Measurements from ENCODE around the gene IL2RA. TPM values are rescaled to one million over a fixed set of nuclear protein-coding genes. Genes with fewer than 3 reads are reported as not detected.
A peak's percentile ranks its signal among the peaks of the same experiment; 100 is the strongest.

IL2RA gene
- total and polyA plus RNA-seq, 5 donors = 0.18 to 1.3 (median 0.76) TPM

DNA sequence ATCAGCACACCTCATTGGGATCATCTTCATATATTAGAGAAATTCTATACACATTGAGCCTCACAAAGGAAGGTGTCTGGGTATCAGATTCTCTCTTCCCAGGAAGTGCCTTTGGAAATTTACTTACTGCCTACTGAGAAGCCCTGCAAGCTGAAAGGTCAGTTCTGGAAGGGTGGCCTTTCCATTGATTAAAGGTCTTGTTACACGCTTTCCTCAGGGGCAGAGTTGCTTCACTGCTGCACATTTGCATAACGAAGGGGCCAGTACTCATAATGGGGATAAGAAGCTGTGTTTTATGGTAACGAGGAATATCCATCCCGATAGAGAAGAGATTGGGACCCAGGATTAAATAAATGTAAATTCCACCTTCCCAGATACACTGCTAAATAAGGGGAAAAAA, 65.5 kb downstream of the IL2RA start:
- Histone ChIP-seq H3K4me1 (ENCODE audit: control insufficient read depth, insufficient read depth, low read length) (no peaks in the 10 kb centered on the region), H3K27ac (ENCODE audit: low read length) (no peak overlapping the region), H3K4me3 (ENCODE audit: low read length) (no peak overlapping the region), H3K9me3 (ENCODE audit: control insufficient read depth, low read length) (no peaks in the 10 kb centered on the region), H3K27me3 (ENCODE audit: control insufficient read depth, insufficient read depth) (no peaks in the 10 kb centered on the region)
- intact Hi-C loops (cut with DNase I) = no loop called here
- ATAC-seq (no peak), DNase-seq (no peak)
- WGBS = 87% methylated on average over 4 of the region's 4 CpGs

GRCh38 chr10:5992398-5992797, 69.8 kb downstream of the IL2RA start:
- ATAC-seq = no peak
- DNase-seq = no peak
- Histone ChIP-seq H3K9me3 (ENCODE audit: control insufficient read depth, low read length) (peaks cover 2% of the 10 kb centered on the region), H3K27me3 (ENCODE audit: control insufficient read depth, insufficient read depth) (no peaks in the 10 kb centered on the region), H3K27ac (ENCODE audit: low read length) (no peak overlapping the region), H3K4me3 (ENCODE audit: low read length) (no peak overlapping the region), H3K4me1 (ENCODE audit: control insufficient read depth, insufficient read depth, low read length) (no peaks in the 10 kb centered on the region)
- 91% methylated on average over 1 of the region's 1 CpG for WGBS
- intact Hi-C loops (cut with DNase I) = no loop called here

GRCh38 chr10:5991708-5992107, 70.5 kb downstream of the IL2RA start:
- Histone ChIP-seq H3K27ac (ENCODE audit: low read length) (no peak overlapping the region), H3K27me3 (ENCODE audit: control insufficient read depth, insufficient read depth) (no peaks in the 10 kb centered on the region), H3K4me1 (ENCODE audit: control insufficient read depth, insufficient read depth, low read length) (no peaks in the 10 kb centered on the region), H3K9me3 (ENCODE audit: control insufficient read depth, low read length) (peaks cover 2% of the 10 kb centered on the region), H3K4me3 (ENCODE audit: low read length) (no peak overlapping the region)
- DNase-seq (no peak), ATAC-seq (no peak)
- intact Hi-C loops (cut with DNase I) = no loop called here

DNA sequence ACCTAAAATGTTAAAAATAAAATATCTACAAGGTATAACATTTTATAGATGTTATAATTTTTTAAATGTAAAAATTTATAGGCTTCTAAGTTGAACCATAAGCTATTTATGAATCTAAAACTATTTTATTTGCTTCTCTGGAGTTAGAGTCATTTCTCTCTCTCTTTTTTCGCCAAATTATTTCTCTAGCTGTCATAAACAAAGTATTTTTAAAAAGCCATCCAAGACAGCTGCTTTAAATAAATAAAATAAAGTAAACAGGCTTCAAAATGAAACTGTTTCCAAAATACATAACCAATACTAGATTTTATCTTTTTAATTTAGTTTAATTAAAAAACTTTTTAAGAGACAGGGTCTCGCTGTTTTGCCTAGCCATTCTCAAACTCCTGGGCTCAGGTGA, 72.4 kb downstream of the IL2RA start:
- 89% methylated on average over 2 of the region's 2 CpGs for WGBS
- no peak overlapping the region for H3K27ac ChIP-seq (ENCODE audit: low read length)

DNA sequence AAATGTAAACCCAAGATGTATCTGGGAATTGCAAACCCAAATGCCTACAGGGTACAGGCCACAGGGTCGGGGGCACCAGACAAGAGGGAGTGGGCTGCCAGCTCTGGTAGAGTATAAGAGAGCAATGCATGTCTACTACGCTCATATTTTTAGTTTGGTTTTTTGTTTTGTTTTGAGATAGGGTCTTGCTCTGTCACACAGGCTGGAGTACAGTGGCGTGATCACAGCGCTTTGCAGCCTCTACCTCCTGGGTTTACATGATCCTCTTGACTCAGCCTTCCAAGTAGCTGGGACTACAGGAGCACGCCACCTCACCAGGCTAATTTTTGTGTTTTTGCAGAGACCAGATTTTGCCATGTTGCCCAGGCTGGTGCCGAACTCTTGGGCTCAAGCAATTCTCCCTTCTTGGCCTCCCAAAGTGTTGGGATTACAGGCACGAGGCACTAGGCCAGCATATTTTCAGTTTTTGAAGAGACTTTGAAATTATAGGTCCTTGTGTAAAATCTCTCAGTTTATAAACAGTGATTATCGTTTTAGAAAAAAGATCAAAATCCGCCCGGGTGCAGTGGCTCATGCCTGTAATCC, 73.7 kb downstream of the IL2RA start:
- intact Hi-C loops (cut with DNase I) = no loop called here
- DNase-seq (no peak), ATAC-seq (no peak)
- Histone ChIP-seq H3K9me3 (ENCODE audit: control insufficient read depth, low read length) (peaks cover 2% of the 10 kb centered on the region), H3K27me3 (ENCODE audit: control insufficient read depth, insufficient read depth) (no peaks in the 10 kb centered on the region), H3K27ac (ENCODE audit: low read length) (no peak overlapping the region), H3K4me1 (ENCODE audit: control insufficient read depth, insufficient read depth, low read length) (no peaks in the 10 kb centered on the region), H3K4me3 (ENCODE audit: low read length) (no peak overlapping the region)
- 94% methylated on average over 10 of the region's 10 CpGs for WGBS

More for the DNA sequence above, 72.4 kb downstream of the IL2RA start:
- no peak overlapping the region for H3K4me3 ChIP-seq (ENCODE audit: low read length)
- ATAC-seq = no peak
- H3K27me3 ChIP-seq (ENCODE audit: control insufficient read depth, insufficient read depth) = no peaks in the 10 kb centered on the region
- peaks cover 2% of the 10 kb centered on the region for H3K9me3 ChIP-seq (ENCODE audit: control insufficient read depth, low read length)
- no peaks in the 10 kb centered on the region for H3K4me1 ChIP-seq (ENCODE audit: control insufficient read depth, insufficient read depth, low read length)
- intact Hi-C loops (cut with DNase I) = no loop called here
- DNase-seq = no peak

- intact Hi-C loops (cut with DNase I) = no loop called here
- H3K4me1 ChIP-seq (ENCODE audit: control insufficient read depth, insufficient read depth, low read length) = no peaks in the 10 kb centered on the region
- ATAC-seq (peak; percentile 45 to 80), DNase-seq (peak; percentile 62 to 89 (median 76))
- H3K27ac ChIP-seq (ENCODE audit: low read length) = no peak overlapping the region
- H3K4me3 ChIP-seq (ENCODE audit: low read length) = no peak overlapping the region
- peaks cover 2% of the 10 kb centered on the region for H3K9me3 ChIP-seq (ENCODE audit: control insufficient read depth, low read length)
- H3K27me3 ChIP-seq (ENCODE audit: control insufficient read depth, insufficient read depth) = no peaks in the 10 kb centered on the region
- WGBS = 31% methylated on average over 4 of the region's 4 CpGs
Measured at GRCh38 chr10:5987747-5988146, 74.4 kb downstream of the IL2RA start.

GRCh38 chr10:5985029-5985428, 77.1 kb downstream of the IL2RA start:
- Histone ChIP-seq H3K4me1 (ENCODE audit: control insufficient read depth, insufficient read depth, low read length) (no peaks in the 10 kb centered on the region), H3K9me3 (ENCODE audit: control insufficient read depth, low read length) (no peaks in the 10 kb centered on the region), H3K27ac (ENCODE audit: low read length) (no peak overlapping the region), H3K27me3 (ENCODE audit: control insufficient read depth, insufficient read depth) (no peaks in the 10 kb centered on the region), H3K4me3 (ENCODE audit: low read length) (no peak overlapping the region)
- DNase-seq = no peak
- WGBS = 85% methylated on average over 5 of the region's 5 CpGs
- ATAC-seq = no peak
- intact Hi-C loops (cut with DNase I) = no loop called here

DNA sequence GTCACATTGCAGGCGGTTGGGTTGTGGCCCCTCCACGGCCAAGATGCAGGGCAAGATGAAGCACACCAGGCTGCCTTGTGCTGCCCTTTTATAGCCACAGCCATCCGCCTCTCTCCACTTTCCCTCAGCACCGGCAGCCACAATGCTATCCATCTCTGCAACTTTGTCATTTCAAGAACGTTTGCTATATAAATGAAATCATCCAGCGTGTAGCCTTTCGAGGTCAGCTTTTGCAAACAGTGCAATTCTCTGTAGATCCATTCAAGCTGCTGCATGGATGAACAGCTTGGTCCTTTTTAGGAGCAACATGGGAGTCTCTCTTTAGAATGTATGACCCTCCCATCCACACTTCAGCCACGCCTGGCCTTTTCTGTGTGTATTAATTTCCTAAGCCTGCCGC, 78.4 kb downstream of the IL2RA start:
- no peak for ATAC-seq
- H3K27ac ChIP-seq (ENCODE audit: low read length) = no peak overlapping the region

GRCh38 chr10:5981529-5981928, 80.6 kb downstream of the IL2RA start:
- WGBS = 89% methylated on average over 9 of the region's 9 CpGs
- intact Hi-C loops (cut with DNase I) = no loop called here
- Histone ChIP-seq H3K27me3 (ENCODE audit: control insufficient read depth, insufficient read depth) (no peaks in the 10 kb centered on the region), H3K27ac (ENCODE audit: low read length) (no peak overlapping the region), H3K4me3 (ENCODE audit: low read length) (no peak overlapping the region), H3K9me3 (ENCODE audit: control insufficient read depth, low read length) (no peaks in the 10 kb centered on the region), H3K4me1 (ENCODE audit: control insufficient read depth, insufficient read depth, low read length) (no peaks in the 10 kb centered on the region)
- DNase-seq (no peak), ATAC-seq (no peak)

More for the DNA sequence above, 78.4 kb downstream of the IL2RA start:
- Histone ChIP-seq H3K9me3 (ENCODE audit: control insufficient read depth, low read length) (no peaks in the 10 kb centered on the region), H3K27me3 (ENCODE audit: control insufficient read depth, insufficient read depth) (no peaks in the 10 kb centered on the region), H3K4me1 (ENCODE audit: control insufficient read depth, insufficient read depth, low read length) (no peaks in the 10 kb centered on the region), H3K4me3 (ENCODE audit: low read length) (no peak overlapping the region)
- DNase-seq = no peak
- 78% methylated on average over 9 of the region's 9 CpGs for WGBS
- intact Hi-C loops (cut with DNase I) = no loop called here

- Histone ChIP-seq H3K4me1 (ENCODE audit: control insufficient read depth, insufficient read depth, low read length) (no peaks in the 10 kb centered on the region), H3K27me3 (ENCODE audit: control insufficient read depth, insufficient read depth) (no peaks in the 10 kb centered on the region), H3K9me3 (ENCODE audit: control insufficient read depth, low read length) (no peaks in the 10 kb centered on the region), H3K4me3 (ENCODE audit: low read length) (peak overlapping the region; percentile 62), H3K27ac (ENCODE audit: low read length) (peak overlapping the region; percentile 56)
- DNase-seq (no peak), ATAC-seq (no peak)
- WGBS = 22% methylated on average over 6 of the region's 6 CpGs
- intact Hi-C loops (cut with DNase I) = no loop called here
Measured at GRCh38 chr10:5978230-5978489, 84.0 kb downstream of the IL2RA start.

DNA sequence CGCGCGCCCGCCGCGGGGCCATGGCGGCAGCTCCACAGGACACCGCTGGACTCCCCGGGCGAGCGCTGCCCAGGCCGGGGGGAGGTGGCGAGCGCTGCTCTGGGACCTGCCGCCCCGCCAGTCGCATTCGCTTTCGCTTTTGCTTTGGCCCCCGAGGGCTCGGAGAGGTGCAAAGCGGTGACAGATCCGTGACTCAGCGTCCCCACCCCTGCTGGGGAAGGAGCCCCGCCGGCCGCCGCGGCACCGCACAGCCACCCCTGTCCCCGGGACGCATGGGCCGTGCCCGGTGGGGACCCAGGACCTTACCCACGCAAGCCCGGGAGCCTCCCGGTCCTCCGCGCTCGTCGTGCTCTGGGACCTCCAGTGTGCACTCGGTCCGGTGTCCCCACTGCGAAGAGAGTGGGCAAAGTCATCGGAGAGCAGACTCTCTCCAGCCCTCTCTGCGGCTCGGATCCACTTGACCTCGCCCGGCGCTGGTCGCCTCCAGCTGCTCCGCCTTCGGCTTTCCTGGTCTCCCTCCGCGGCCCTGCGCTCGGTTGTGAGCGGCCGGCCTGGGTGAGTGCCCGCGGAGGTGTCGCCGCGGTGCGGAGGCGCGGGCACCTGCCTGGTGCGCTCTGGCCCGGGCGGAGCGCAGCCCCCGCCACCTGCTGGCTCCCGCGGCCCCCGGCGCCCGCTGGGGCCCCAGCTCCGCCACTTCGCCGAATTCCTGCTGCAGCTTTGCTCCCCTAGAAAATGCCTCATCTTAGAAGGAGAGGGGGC, 84.5 kb downstream of the IL2RA start, which contains the start of gene IL15RA:
TSS of gene IL15RA (minus strand) at position 73 of the 759 bp plus-strand sequence. CDS start at position 22, 51 bp downstream.
- Histone ChIP-seq H3K4me1 (ENCODE audit: control insufficient read depth, insufficient read depth, low read length) (no peaks in the 10 kb centered on the region), H3K4me3 (ENCODE audit: low read length) (peak within 1 kb of the TSS; percentile 62), H3K27ac (ENCODE audit: low read length) (peak within 1 kb of the TSS; percentile 56), H3K9me3 (ENCODE audit: control insufficient read depth, low read length) (no peaks in the 10 kb centered on the region), H3K27me3 (ENCODE audit: control insufficient read depth, insufficient read depth) (no peaks in the 10 kb centered on the region)
- under 1% methylated on average over 80 of the region's 80 CpGs for WGBS
- DNase-seq (peak; percentile 81 to 92 (median 89)), ATAC-seq (peak; percentile 82 to 86)
- intact Hi-C loops (cut with DNase I) = no loop called here
